T-helper 1 cell treated with Interleukin-12 subunit alpha and Interleukin-12 subunit beta and Interleukin-4 antibody, amounts not matched to agents 30 ng/mL and 1 ng/mL, for 36 hours (primary cell): ENCODE data around the gene EVL. TPM values are rescaled to one million over a fixed set of nuclear protein-coding genes. Genes with fewer than 3 reads are reported as not detected.

ENCODE experiments used
- intact Hi-C: fragments of 100-400 bp; cut with micrococcal nuclease; formaldehyde crosslinking; loops from one replicate; pipeline ENCODE4 v1.15.1; 2024
- total RNA-seq: library from RNA; stranded (reverse); gene quantifications from 2 replicates; pipeline ENCODE4 v1.2.3, GENCODE V29; 2022

EVL gene
- total RNA-seq, 1 donor from 2014 or later = 1,194 TPM

DNA sequence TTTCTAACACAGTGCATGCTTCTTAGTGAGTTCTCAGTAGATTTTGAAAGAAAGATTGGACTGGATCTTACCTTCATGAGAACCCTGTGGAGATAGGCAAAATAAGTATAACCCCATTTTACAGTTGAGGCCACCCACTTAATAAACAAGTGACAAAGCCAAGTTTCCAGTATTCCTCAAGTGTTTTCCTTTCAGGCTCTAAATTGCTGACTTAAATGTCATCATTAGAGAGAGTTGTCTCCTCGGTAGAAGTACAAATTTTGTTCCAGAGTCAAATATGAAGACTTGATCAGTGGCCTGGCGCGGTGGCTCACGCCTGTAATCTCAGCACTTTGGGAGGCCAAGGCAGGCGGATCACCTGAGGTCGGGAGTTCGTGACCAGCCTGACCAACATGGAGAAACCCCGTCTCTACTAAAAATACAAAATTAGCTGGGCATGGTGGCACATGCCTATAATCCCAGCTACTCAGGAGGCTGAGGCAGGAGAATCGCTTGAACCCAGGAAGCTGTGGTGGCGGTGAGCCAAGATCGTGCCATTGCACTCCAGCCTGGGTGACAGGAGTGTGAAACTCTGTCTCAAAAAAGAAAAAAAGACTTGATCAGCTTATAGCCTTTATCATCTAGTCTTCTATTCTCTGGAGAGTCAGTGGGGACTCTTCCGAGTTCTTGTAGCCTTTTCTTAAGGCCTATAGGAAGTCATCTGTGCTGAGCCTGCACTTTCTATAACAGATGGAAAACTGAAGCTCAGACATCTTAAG, 708 bp upstream of the EVL start:
- intact Hi-C loops = loop anchor here (1.0 to 10.0 kb wide), 6 partner anchors 82 to 1758 kb away; partner anchors contain the start of gene CCDC85C

DNA sequence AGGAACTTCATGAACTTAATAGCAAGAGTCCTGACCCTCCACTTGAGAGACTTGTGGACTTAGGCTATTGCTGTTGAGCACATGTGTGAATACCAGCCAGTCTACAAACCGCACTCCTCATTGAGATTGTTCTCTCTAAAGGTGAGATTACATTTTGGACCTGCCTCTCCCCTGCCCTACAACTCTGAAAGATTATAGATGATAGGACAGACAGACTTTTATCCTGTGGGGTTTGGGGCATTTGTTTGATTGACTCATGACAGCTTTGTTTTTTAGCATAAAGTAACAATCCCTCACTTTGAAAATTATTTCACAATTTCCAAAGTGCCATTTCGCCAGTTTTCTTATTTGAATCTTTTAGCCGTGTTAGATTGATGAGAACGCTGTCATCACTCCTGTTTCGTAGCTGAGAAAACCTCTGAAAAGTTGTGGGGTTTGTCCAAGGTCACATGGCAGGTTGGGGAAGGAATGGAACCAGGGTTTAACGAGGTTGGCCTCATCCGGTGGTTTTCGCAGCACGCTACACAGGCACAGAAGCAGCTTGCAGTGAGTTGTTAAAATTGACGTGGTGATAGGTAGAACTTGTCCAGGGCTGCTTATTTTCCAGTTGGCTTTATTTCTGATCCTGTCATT, 836 bp downstream of the EVL start:
- intact Hi-C loops = loop anchor here (1.0 to 10.0 kb wide), 7 partner anchors 84 to 1756 kb away; partner anchors contain the start of genes CCDC85C, CCNK and SETD3

DNA sequence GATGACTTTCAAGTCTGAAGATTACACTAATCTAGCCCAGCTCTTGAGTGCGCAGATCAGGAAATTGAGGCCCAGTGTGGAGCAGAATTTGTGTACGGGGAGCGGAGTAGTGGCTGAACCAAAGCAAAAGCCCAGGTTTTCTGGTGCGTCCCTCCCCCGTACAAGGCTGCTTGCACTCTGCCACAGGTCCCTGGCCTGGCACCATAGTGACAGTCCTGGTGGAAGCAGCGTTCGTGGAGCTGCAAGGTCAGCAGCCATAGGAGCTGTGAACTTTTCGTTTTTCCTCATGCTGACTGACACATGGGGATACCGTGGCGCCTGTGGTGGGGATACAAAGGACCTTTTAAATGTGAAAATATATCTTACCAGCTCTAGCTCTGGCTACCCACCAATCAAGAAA, 1.7 kb downstream of the EVL start:
- intact Hi-C loops = loop anchor here (2.0 to 10.0 kb wide), 5 partner anchors 155 to 1755 kb away; partner anchors contain the start of genes CCDC85C, CCNK and SETD3

DNA sequence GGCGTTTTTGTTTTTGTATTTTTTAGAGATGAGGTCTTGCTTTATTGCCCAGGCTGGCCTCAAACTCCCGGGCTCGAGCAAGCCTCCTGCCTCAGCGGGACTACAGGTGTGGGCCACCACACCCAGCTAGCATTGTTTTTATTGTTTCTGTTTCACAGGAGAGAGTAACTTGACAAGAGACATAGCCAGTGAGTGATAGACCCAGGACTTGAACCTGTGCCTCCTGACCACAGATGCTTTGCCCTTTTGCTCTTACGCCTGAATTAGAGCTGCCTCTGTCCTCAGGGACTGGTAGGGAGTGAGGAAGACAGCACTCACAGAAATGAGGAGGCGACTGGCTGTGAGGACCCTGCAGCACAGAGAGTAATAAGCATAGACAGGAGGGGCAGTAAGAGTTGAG, 2.3 kb downstream of the EVL start:
- intact Hi-C loops = loop anchor here (2.0 to 10.0 kb wide), 5 partner anchors 155 to 1755 kb away; partner anchors contain the start of genes CCDC85C, CCNK and SETD3

DNA sequence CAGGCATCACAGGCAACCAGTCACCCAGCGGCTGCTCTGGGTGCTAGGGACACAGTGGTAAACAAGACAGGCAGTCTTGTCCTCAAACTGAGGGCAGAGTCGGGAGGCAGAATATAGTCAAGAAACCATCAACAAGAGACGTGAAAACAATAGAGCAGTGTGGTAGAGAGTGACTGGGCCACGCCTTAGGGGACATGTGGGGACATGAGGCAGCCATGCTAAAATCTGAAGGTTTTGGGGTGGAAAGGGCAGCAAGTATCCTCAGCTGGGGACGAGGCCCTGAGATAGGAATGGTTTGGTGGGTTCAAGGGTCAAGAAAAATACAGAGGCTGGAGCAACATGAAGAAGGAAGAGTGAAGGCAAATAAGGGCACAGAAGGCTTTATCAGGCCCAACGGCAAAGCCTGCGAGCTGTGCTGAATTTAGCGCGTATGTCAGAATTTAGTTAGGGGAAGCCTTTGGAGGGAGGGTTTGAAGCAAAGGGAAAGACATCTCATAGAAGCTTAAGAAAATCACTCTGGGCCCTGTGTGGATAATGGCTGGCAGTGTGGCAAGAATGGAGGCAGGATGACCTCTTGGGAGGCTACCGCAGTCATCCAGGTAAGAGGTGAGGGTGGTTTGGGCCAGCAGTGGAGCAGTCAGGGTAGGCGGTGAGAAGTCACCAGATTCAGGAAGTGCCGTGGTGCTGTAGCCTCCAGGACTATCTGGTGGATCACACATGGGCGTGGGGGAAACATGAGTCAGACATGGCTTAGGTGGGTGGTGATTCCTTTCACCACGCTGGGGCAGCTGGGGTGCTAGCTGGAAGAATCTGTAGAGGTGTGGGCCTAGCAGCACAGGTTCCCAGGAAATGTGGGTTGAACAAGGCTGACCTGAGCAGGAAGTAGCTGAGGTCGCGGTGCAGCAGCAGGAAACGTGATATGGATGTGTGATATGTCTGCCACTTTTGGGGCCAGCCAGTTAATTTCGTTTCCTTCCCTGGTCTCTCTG, 3.0 kb downstream of the EVL start:
- intact Hi-C loops = loop anchor here (1.0 to 10.0 kb wide), 9 partner anchors 10 to 1754 kb away; partner anchors contain the start of genes CCDC85C, CCNK, SETD3 and WDR25

DNA sequence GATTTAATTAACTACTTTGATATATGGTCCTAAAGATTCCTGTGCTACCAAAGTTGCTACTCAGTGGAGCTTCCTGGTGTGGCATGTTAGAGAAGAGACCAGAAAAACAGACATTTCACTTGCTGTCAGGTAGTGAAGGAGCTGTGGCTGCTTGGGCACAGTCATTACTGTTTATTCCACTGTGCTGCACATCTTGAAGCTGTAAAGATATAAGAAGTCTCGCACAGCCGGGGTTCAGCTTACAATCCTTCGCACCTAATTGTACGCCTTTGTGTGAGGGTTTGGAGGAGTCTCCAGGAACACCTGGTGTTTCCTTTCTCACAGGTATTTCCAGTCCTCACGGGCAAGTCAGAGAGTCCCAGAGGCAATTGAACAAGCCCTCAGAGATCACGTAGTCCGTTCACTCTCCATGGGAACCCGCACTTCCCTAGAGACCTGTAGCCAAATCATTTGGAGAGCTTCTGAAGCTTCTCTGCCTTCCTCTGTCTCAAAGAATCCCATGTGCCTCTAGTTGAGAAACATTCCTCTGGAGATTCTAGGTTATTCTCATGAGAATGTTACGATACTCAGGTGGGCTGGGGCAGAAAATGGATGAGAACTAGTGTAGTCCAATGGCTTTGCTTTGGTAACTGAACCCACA, 4.1 kb downstream of the EVL start:
- intact Hi-C loops = loop anchor here (1.0 to 10.0 kb wide), 7 partner anchors 10 to 1753 kb away; partner anchors contain the start of genes CCDC85C and WDR25

DNA sequence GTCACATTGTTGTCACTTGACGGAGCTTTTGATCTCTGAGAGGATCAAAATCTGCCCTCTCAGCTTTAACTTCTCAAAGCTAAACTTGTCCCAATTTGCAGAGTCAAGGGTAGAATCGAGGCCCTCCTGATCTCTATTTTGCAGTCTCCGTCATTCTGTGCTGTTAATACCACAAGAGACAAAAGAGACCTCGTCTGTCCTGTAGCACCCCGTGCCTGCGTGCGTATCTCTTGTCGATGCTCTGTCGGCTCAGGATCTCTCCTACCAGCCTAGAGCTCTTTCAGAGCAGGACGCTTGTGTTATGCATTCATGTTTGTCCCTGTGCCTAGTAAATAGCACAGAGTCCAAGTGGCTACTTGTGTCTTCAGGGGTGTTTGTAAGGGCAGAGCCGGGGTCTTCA, 5.1 kb downstream of the EVL start:
- intact Hi-C loops = no loop called here

DNA sequence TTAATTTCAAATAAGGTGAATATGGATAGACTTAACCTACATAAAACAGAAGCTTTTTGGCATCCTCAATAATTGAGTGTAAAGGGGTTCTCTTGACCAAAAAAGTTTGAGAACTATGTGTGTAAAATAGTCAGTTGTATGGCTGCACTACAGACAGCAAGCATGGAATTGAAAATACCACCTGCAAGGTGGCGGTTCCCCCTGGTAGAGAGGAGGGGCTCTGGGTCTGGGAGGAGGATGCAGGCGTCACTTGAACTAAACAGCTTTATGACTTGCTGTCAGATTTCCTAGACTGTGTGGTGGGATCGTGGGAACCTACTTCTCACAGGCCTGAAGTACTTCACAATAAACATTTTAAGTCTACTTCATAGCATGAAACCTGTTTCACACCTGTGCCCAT, 6.3 kb downstream of the EVL start:
- intact Hi-C loops = loop anchor here (1.0 kb wide), 1 partner anchor 387 kb away; the partner anchor contains the start of gene CYP46A1

DNA sequence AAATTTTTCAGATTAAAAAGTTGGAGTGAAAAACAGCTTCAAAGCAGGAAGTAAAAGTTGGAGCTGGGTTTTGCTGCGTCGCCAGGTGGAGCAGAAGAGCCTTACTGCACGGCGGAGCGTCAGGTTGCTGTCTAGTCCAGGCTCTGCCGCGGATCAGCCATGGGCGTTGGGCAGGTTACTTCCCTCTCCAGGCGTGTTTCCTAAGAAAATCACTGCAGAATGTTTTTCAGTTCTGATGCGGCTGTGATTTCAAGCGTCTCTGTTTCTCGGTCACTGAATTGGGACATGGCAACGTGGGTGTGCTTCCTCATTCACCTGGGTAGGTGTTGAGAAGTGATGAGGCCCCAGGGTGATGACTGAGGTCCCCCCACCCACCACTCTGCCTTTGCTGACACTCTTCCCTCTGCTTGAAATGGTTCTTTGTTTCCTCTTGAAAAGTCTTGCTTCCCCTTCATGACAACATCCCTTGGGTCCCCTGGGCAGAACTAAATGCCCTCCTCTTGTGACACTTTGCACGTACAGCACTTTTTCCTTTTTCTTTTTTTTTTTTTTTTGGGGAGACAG, 7.6 kb downstream of the EVL start:
- intact Hi-C loops = loop anchor here (1.0 kb wide), 3 partner anchors 10 to 35 kb away; no protein-coding TSS in a partner anchor

DNA sequence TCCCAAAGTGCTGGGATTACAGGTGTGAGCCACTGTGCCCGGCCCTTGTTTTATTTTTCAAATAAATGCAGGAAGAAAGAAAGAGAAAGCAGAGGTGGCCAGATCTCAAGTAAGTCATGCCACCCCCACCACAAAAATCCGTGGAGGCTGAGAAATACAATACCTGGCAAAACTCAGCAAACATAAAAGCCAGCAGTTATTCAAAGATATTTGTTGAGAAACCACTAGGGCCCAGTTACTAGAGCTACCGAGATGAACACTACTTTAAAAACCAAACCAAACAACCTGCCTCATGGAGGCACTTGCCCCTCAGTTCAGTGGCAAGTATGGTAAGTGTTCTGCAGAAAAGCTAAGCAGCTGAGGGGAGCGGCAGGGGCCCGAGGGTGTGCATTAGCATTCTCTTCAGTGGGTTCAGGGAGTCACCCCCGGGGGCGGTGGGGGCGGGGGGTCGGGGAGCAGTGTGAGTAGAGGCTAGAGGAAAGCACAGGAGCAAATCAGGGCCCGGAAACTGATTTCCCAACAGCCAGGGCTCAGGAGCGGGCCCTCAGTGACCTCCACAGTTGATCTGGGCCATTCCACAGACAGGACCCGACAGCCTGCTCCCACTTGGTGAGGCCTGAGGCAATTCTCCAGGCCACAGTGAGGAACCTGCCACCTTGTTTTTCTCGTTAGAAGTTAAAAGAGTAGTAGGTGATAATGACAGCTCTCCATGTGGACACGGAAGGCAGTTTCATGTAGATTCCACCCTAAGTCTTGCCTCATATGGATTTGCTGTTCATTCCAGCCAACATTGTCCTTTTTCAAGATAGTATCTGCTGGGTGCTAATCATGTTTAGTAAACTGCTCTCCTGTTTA, 8.6 kb downstream of the EVL start:
- intact Hi-C loops = no loop called here

DNA sequence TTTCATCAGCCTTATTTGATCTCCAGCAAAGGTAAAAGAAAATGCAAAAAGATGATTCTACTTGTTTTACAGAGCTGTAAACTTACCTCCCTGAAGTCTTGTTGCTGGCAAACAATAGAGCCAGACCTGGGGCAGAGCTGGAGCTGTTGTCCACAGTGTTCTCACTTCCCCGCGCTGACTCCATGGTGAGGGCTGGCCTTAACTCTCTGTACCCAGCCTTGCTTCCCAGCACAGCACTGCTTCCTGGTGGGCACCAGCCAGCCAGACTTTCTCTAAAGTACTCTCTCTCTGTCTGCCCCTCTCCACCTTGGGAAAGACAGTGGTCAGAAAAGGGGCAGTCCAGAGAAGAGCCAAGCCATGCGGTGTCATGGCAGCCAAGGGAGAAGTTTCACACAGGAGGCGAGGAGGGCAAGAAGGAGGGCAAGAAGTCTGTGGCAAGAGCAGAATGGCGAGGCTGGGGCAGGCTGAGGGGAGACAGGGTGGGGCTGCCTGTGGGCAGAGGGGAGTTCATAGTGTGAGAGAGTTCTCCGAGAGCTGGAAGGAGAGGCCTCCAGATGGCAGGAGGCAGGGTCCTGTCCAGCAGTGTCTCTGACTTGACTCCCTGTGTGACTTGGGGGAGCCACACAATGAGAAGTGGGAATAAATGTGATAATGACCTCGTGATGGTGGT, 9.3 kb downstream of the EVL start:
- intact Hi-C loops = loop anchor here (5.0 kb wide), 1 partner anchor 812 kb away; no protein-coding TSS in a partner anchor

DNA sequence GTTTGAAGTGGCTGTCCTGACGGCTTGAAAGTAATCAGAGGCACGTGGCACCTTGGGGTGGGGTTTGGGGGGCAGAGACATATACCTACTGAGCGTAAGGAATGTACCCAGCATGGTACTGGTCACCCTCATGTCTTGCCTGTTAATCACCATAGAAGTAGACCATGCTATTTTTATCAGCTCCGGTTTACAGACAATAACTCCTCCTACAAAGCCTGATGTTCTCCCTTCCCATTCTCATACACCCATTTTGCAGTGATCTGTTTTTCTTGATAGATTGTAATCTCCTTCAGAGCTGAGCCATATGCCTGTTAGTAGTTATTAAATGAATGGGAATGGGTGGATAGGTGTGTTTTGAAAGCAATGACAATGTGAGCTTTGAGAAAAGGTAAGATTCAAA, 10.5 kb downstream of the EVL start:
- intact Hi-C loops = loop anchor here (5.0 kb wide), 1 partner anchor 813 kb away; no protein-coding TSS in a partner anchor

DNA sequence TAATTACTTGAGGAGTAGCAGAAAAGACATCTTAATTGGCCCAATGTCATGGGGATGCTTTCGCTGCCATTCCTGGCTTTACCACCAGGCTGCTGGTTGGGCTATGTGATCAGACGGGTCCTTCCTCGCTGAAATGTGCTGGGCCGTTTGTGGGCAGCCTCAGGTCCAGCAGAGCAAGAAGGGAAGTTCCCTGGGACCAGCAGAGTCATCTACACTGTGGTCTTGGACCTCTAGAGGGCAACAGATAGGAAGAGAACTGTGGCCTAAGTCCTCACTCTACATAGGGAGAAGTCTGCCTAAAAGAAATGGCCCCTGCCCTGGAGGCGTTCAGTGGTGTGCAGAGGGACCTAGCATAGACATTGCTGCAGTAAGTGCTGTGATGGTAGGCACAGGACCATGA, 10.9 kb downstream of the EVL start:
- intact Hi-C loops = loop anchor here (5.0 kb wide), 1 partner anchor 814 kb away; no protein-coding TSS in a partner anchor

DNA sequence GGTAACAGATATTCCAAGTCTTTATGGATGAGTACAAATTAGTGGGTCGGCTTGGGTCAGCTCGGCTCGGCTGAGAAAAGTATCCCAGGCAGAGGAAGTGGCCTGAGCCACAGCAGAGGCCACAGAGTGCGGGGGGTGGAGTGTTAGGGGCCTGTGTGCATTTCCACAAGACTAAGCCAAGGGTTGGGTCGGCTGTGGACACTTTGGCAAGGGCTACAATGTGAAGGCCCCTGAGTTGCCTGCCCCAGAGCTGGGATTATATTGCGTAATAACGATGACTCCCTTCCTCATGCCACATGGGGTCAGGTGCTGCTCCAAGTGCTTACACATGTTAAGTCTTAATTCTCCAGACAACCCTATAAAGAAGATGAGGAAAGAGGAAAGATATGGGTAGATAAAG, 11.4 kb downstream of the EVL start:
- intact Hi-C loops = loop anchor here (5.0 kb wide), 1 partner anchor 814 kb away; no protein-coding TSS in a partner anchor

DNA sequence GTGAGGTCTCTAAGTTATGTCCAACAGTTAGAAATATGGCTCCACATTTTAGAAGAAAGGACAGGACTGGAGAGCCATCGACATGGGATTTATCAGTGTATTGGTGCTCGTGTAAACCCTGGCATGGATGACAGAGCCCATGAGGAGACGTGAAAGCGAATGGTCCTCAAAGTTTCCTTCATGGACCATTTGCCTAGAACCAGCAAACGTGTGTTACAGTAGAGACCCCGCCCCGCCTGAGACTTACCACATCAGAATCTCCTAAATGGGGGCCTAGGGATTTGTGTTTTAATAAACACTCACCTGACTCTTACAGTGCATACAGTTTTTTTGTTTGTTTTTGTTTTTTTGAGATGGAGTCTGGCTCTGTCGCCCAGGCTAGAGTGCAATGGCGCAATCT, 12.2 kb downstream of the EVL start:
- intact Hi-C loops = loop anchor here (5.0 kb wide), 1 partner anchor 815 kb away; no protein-coding TSS in a partner anchor

DNA sequence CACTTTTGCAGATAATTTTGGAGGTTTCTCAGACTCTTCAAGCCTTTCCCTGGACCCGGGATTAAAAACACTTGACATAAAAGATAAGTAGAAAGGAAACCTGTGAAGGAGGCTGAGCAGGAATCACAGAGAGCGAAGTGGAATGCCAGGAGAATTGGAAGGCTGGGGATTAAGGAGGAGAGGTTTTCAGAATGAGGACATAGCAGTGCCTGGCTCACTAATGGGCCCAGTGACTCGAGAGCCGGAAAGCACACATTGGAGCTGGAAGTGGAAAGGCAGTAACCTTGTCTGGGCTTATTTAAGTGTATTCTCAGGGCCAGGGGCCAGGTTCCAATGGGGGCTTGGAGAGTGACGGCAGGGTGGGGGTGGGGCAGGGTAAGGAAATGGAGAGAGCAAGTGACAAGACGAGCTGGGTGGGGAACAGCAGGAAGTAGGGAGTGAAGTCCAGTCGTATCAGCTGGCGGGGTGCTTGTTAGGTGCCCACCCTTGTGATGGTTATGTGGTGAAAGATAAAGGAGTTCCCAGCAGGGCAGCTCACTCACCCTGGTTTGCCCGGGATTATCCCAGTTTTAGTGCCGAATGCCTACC, 13.1 kb downstream of the EVL start:
- intact Hi-C loops = loop anchor here (5.0 kb wide), 1 partner anchor 816 kb away; no protein-coding TSS in a partner anchor

DNA sequence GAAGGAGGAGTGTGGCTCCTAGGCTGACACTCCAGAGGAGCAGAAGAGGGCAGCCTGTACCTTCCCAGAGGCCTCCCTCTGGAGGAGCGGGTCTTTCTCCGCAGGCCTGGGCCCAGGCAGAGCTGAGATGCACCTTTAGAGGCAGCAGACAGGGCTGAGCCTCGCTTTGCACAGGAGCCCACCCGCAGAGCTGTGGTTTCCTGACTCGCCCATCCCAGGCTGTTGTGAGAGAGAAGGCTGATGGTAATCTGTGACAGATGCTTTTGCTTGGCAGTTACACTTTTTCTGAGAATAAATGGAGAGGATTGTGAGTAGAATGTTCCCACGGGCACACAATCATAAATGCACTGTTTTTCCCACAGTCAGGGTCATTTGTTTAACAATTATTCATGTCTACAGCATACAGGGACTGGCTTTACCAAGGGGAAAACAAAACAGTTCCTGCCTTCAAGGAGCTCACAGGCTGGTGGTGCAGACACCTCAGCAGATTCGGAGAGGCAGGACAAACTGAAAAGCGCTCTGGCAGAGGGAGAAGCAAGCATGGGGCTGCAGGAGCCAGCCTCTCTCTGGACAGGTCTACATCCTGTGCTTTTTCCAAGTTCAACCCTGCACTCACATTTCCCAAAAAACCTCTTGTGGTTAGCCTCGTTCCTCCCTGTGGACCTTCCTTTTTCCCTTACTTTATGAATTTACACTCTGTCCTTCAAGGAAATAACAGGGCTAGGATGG, 13.9 kb downstream of the EVL start:
- intact Hi-C loops = loop anchor here (1.0 to 5.0 kb wide), 4 partner anchors 10 to 817 kb away; no protein-coding TSS in a partner anchor
